Body of pancreas (tissue), 4 donors: ENCODE results near the gene GUCA1C.

Experiments
- POLR2A ChIP-seq, 3 donors: fragments of 450-650 bp; IDR thresholded peaks; one replicate each; pipeline ENCODE4 v1.6.1; 2016; ENCODE audit warnings: antibody characterized with exemption in 3 of 3, mild to moderate bottlenecking in 2 of 3
- TF ChIP-seq, protein P1 (sequence below), 7 experiments: fragments of 450-650 bp in 4 of 7; fragments of 200-600 bp in 3 of 7; sonication (generic) in 3 of 7; IDR thresholded peaks; one replicate each; pipeline ENCODE4 v1.5.1; 2016 to 2019; ENCODE audit warnings: antibody characterized with exemption in 7 of 7

DNA sequence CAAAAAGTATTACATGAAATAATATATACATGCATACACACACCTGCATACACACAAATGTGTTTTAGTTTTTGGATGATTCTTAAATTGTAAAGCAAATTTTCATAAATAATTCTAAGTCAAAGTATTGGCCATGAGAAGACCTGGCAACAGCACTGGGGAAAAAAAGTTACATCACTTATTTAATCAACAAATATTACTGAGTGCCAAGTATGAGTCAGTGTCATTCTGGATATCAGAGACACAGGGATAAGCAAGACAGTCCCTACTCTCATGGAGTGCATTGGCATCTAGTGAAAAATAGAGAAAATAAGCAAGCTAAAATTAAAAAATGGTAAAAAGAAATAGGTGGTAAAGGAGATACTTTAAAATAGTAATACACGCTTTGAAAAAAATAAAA, 29.4 kb upstream of the GUCA1C start:
- TF ChIP-seq, protein P1, sequence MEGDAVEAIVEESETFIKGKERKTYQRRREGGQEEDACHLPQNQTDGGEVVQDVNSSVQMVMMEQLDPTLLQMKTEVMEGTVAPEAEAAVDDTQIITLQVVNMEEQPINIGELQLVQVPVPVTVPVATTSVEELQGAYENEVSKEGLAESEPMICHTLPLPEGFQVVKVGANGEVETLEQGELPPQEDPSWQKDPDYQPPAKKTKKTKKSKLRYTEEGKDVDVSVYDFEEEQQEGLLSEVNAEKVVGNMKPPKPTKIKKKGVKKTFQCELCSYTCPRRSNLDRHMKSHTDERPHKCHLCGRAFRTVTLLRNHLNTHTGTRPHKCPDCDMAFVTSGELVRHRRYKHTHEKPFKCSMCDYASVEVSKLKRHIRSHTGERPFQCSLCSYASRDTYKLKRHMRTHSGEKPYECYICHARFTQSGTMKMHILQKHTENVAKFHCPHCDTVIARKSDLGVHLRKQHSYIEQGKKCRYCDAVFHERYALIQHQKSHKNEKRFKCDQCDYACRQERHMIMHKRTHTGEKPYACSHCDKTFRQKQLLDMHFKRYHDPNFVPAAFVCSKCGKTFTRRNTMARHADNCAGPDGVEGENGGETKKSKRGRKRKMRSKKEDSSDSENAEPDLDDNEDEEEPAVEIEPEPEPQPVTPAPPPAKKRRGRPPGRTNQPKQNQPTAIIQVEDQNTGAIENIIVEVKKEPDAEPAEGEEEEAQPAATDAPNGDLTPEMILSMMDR (IDR thresholded peaks at IDR 0.05): no peak
- TF ChIP-seq POLR2A (IDR thresholded peaks at IDR 0.05): no peak
